Neutrophil (primary cell): ENCODE measurements around the gene CD276.

ENCODE experiments used
- H3K27ac ChIP-seq: fragments of 200-600 bp; sonication (generic); 2 replicates; pipeline ENCODE4 v1.5.1; 2016; ENCODE audit warnings: mild to moderate bottlenecking, moderate library complexity
- H3K27me3 ChIP-seq: fragments of 200-600 bp; sonication (generic); 2 replicates; pipeline ENCODE4 v1.6.0; 2016; ENCODE audit warnings: mild to moderate bottlenecking
- H3K36me3 ChIP-seq: fragments of 200-600 bp; sonication (generic); 2 replicates; pipeline ENCODE4 v1.5.1; 2017
- H3K4me1 ChIP-seq, 2 experiments: fragments of 200-600 bp in 1 of 2; sonication (generic) in 1 of 2; 1 replicate in 1 of 2; 2 replicates in 1 of 2; pipeline versions ENCODE4 v1.5.1 to v1.6.1; 2013 to 2016; ENCODE audit warnings: low read depth in 1 of 2, low read length in 1 of 2, mild to moderate bottlenecking in 1 of 2, moderate library complexity in 1 of 2; ENCODE audit not compliant: control insufficient read depth in 1 of 2, insufficient read depth in 1 of 2
- H3K4me3 ChIP-seq, 2 experiments: fragments of 200-600 bp in 1 of 2; sonication (generic) in 1 of 2; 1 replicate in 1 of 2; 2 replicates in 1 of 2; pipeline ENCODE4 v1.5.1; 2013 to 2016; ENCODE audit warnings: low read depth in 1 of 2, low read length in 1 of 2, mild to moderate bottlenecking in 1 of 2, moderate library complexity in 1 of 2
- H3K9me3 ChIP-seq: fragments of 200-600 bp; sonication (generic); 2 replicates; pipeline ENCODE4 v1.5.1; 2016
- TF ChIP-seq, protein P1 (sequence below): fragments of 200-600 bp; sonication (generic); IDR thresholded peaks from 2 replicates; pipeline ENCODE4 v1.5.1; 2016; ENCODE audit warnings: antibody characterized with exemption

CD276 gene

DNA sequence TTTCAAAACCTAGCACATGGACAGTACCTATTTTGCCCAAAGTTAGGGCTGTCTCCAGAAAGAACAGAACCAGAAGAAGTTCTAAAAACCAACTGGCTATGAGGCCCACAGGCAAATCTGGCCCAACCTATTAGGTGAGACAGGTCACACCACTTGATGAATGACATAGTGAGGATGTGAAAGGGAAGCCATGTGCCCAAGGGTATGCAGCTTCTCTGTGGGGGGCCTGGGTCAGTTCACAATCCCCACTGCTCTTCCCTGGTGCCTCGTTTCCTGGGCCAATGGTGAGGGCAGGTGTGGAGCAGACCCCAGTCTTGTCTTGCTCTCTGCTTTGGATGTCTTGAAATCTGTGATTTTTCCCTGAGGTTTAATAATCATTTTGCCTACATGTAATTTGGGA lies 60.1 kb downstream of the CD276 start:
- Histone ChIP-seq H3K9me3 (no peaks in the 10 kb centered on the region), H3K4me1 (no peaks in the 10 kb centered on the region), H3K4me3 (no peak overlapping the region), H3K36me3 (no peaks in the 10 kb centered on the region), H3K27ac (no peak overlapping the region), H3K27me3 (peaks cover 47% of the 10 kb centered on the region)
- TF ChIP-seq, protein P1, sequence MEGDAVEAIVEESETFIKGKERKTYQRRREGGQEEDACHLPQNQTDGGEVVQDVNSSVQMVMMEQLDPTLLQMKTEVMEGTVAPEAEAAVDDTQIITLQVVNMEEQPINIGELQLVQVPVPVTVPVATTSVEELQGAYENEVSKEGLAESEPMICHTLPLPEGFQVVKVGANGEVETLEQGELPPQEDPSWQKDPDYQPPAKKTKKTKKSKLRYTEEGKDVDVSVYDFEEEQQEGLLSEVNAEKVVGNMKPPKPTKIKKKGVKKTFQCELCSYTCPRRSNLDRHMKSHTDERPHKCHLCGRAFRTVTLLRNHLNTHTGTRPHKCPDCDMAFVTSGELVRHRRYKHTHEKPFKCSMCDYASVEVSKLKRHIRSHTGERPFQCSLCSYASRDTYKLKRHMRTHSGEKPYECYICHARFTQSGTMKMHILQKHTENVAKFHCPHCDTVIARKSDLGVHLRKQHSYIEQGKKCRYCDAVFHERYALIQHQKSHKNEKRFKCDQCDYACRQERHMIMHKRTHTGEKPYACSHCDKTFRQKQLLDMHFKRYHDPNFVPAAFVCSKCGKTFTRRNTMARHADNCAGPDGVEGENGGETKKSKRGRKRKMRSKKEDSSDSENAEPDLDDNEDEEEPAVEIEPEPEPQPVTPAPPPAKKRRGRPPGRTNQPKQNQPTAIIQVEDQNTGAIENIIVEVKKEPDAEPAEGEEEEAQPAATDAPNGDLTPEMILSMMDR, result no peak

- TF ChIP-seq, protein P1, result no peak
- H3K4me1 ChIP-seq, result no peaks in the 10 kb centered on the region
- no peak overlapping the region for H3K27ac ChIP-seq
- H3K27me3 ChIP-seq, result peaks cover 55% of the 10 kb centered on the region
- no peaks in the 10 kb centered on the region for H3K36me3 ChIP-seq
- no peak overlapping the region for H3K4me3 ChIP-seq
- H3K9me3 ChIP-seq, result no peaks in the 10 kb centered on the region
Measured at GRCh38 chr15:73745073-73745472, 60.9 kb downstream of the CD276 start.

DNA sequence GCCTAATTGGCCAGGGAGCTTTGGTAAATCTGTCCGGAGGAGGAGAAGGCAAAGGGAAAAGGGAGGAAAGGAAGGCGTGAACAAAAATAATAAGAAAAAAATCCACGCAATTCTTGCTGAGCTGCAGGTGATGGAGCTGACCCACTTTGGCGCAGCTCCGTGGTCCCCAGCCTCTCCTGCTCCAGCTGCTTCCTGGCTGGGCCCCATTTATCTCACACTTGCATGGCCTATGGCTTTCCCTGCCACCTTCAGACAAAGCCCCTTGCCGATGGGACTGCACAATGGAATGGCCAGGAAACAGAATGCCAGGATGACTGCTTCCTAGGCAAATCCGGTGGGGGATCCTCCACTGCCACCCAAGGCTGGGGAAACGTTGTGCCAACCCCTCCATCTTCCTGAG lies 62.1 kb downstream of the CD276 start:
- H3K27me3 ChIP-seq, result peaks cover 67% of the 10 kb centered on the region
- no peak overlapping the region for H3K4me3 ChIP-seq
- no peaks in the 10 kb centered on the region for H3K4me1 ChIP-seq
- no peak overlapping the region for H3K27ac ChIP-seq
- no peaks in the 10 kb centered on the region for H3K36me3 ChIP-seq
- H3K9me3 ChIP-seq, result no peaks in the 10 kb centered on the region
- TF ChIP-seq, protein P1, result no peak

DNA sequence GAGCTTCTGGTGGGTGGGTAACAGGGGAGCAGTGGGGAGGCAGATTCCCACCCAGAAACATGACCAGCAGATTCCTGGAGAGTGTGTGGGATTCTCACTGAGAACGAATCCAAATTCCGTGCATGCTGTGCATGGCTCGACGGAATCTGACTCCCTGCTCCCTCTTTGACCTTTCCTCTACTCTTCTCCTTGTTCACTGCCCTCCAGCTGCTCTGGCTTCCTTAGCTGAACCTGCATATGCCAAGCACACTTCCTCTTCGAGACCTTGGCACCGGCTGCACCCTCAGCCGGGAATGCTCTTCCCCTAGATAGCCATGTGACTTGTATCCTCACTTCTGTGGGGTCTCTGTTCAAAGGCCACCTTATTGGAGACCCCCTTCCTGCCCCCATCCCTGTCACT lies 62.7 kb downstream of the CD276 start:
- Histone ChIP-seq H3K9me3 (no peaks in the 10 kb centered on the region), H3K4me1 (no peaks in the 10 kb centered on the region), H3K4me3 (no peak overlapping the region), H3K36me3 (no peaks in the 10 kb centered on the region), H3K27ac (no peak overlapping the region), H3K27me3 (peaks cover 73% of the 10 kb centered on the region)
- TF ChIP-seq, protein P1, result no peak

DNA sequence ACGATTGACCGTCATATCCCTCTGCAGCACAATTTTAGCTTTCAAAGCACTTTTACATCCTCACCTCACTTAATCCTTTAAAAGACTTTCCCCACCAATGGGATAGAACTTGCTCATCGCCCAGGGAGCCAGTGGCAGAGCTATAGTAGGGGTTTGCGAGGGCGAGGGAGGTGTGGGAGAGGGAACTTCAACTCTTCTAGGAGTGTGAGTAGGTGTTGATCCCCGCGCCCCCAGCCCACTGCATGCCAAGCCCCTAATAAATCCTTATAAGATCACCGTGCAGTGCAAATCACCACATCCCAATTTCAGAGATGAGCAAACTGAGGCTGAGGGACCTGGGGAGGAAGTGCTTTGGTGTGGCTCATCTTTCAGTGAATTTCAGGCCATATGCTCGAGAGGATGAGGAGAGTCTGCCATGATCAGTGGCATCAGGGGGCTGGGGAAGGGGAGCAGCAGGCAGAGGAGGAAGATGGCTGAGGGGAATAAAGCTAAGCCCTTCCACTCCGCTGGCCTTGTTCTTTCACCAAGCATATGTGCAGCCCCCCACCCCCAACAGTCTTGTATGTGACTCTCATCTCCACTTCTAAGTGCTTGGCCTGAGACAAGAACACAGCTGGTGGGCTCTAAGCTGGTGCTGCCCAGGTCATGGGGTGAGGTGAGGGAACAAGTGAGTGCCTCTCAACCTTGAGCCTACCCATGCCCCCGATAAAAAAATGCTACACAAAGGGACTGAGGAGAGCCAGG lies 63.8 kb downstream of the CD276 start:
- H3K27me3 ChIP-seq, result peaks cover 84% of the 10 kb centered on the region
- H3K27ac ChIP-seq, result no peak overlapping the region
- no peaks in the 10 kb centered on the region for H3K36me3 ChIP-seq
- no peaks in the 10 kb centered on the region for H3K9me3 ChIP-seq
- H3K4me3 ChIP-seq, result no peak overlapping the region
- TF ChIP-seq, protein P1, result no peak
- no peaks in the 10 kb centered on the region for H3K4me1 ChIP-seq
